GM19239 (cell line): ENCODE data around the gene RB1.

Experiments
- DNase-seq: peaks from one replicate; pipeline ENCODE4 v3.0.0; 2011; ENCODE audit warnings: low spot score; ENCODE audit not compliant: insufficient read length
- FAIRE-seq: peaks from 2 replicates; lab custom pipeline; 2011; peaks lifted over from hg19 to GRCh38; lab: Jason Lieb, UNC

RB1 gene

GRCh38 chr13:48488995-48489394 is 185.4 kb downstream of the RB1 start:
- no peak for DNase-seq
- no peak for FAIRE-seq

- FAIRE-seq: peak; percentile 94
- no peak for DNase-seq
Observed at GRCh38 chr13:48489666-48490065, 186.1 kb downstream of the RB1 start.

- FAIRE-seq: no peak
Observed at GRCh38 chr13:48490241-48490640, 186.7 kb downstream of the RB1 start.

GRCh38 chr13:48491423-48492095 is 188.0 kb downstream of the RB1 start:
- DNase-seq: no peak
- FAIRE-seq: no peak

More at GRCh38 chr13:48490241-48490640, 186.7 kb downstream of the RB1 start:
- DNase-seq: no peak

GRCh38 chr13:48492096-48492440 is 188.5 kb downstream of the RB1 start:
- no peak for FAIRE-seq

GRCh38 chr13:48492470-48493065 is 189.0 kb downstream of the RB1 start:
- DNase-seq: peak; percentile 26
- FAIRE-seq: peak; percentile 100

More at GRCh38 chr13:48492096-48492440, 188.5 kb downstream of the RB1 start:
- no peak for DNase-seq

GRCh38 chr13:48493066-48493765 is 189.7 kb downstream of the RB1 start:
- FAIRE-seq (no peak), DNase-seq (no peak)

GRCh38 chr13:48493851-48494250 is 190.3 kb downstream of the RB1 start:
- FAIRE-seq: no peak
- DNase-seq: no peak

- FAIRE-seq (no peak), DNase-seq (no peak)
Observed at GRCh38 chr13:48494874-48495273, 191.3 kb downstream of the RB1 start.

- DNase-seq (no peak), FAIRE-seq (peak; percentile 73)
Observed at GRCh38 chr13:48496271-48497161, 193.0 kb downstream of the RB1 start.

- DNase-seq (no peak), FAIRE-seq (no peak)
Observed at GRCh38 chr13:48497669-48498068, 194.1 kb downstream of the RB1 start.

- DNase-seq (no peak), FAIRE-seq (no peak)
Observed at GRCh38 chr13:48500652-48501197, 197.2 kb downstream of the RB1 start.

- FAIRE-seq: peak; percentile 96
- no peak for DNase-seq
Observed at GRCh38 chr13:48501705-48502104, 198.2 kb downstream of the RB1 start.

- FAIRE-seq (peak; percentile 89), DNase-seq (no peak)
Observed at GRCh38 chr13:48502601-48503319, 199.2 kb downstream of the RB1 start.

GRCh38 chr13:48504606-48505005 is 201.1 kb downstream of the RB1 start:
- no peak for FAIRE-seq
- no peak for DNase-seq

GRCh38 chr13:48505012-48505411 is 201.5 kb downstream of the RB1 start:
- DNase-seq: no peak

GRCh38 chr13:48505597-48506091 is 202.1 kb downstream of the RB1 start:
- DNase-seq (peak; percentile 28), FAIRE-seq (peak; percentile 100)

More at GRCh38 chr13:48505012-48505411, 201.5 kb downstream of the RB1 start:
- FAIRE-seq: no peak

- FAIRE-seq: no peak
- DNase-seq: no peak
Observed at GRCh38 chr13:48506092-48506701, 202.6 kb downstream of the RB1 start.

GRCh38 chr13:48507021-48507420 is 203.5 kb downstream of the RB1 start:
- FAIRE-seq (no peak), DNase-seq (no peak)
